NCI-H187 (cell line): Measurements from ENCODE around the gene ARHGAP26.
A peak's percentile ranks its signal among the peaks of the same experiment; 100 is the strongest.

Source experiments
- DNase-seq, 2 experiments: peaks; one replicate each; lab custom pipeline; 2025; lab: John Stamatoyannopoulos, UW

Gene ARHGAP26

DNA sequence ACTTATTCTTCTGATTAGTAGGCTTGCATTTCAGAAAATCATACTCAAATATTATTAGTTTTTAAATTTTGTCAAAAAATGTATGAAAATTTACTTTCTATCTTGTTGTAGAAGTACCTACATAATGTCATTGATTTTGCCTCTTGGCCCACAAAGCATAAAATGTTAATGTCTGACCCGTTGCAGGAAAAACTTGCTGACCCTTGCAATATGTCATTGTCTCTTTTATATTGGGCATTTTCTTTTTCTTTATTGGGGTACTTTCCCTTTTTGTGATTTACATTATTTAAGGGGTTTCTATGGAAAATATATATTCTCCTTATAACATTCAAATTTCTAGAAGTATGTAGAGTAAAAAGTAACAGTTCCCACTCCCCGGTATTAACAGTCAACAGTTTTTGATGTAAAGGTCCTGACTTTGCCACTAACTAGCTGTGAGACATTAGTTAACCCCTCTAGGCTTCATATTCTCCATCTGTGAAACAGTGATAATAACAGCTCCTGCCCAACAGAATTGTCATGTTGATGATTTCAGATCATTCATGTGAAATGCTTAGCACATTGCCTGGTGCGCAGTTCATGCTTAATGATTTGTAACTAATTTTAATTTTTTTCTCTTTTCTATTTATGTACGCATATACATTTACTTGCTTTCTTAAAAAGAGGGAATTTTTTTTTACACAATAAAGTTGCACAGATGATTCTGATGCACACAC is 243.2 kb downstream of the ARHGAP26 start:
- no peak for DNase-seq

DNA sequence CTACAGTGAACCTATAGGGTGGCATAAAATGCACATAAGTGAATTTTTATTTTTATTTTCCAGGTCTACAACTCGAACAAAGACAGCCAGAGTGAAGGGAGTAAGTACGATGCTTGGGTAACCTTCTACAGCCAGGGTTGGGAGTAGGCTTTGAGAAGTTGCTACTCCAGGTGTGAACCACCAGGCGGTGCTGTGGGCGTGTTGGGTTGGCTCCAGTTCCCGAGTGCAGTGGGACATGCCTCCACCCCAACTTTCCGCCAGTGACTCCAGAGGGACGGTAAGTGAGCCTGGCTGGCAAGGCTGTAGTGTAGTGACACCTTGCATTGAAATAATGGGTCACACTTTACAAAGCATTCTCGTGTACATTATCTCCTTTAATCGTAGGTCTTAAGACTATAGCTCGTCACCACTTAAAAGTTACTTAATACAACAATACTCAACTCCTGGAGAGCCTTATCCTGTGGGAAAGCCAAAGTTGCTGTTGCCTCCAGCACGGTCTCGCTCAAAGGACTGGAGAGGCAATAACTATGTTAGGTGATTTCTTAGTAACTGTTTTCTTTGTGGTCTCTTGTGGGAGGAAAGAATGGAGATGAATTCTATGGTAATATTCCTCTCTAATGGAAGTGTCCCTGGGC is 244.0 kb downstream of the ARHGAP26 start:
- peak in 1 of 2 experiments; percentile 20 for DNase-seq

DNA sequence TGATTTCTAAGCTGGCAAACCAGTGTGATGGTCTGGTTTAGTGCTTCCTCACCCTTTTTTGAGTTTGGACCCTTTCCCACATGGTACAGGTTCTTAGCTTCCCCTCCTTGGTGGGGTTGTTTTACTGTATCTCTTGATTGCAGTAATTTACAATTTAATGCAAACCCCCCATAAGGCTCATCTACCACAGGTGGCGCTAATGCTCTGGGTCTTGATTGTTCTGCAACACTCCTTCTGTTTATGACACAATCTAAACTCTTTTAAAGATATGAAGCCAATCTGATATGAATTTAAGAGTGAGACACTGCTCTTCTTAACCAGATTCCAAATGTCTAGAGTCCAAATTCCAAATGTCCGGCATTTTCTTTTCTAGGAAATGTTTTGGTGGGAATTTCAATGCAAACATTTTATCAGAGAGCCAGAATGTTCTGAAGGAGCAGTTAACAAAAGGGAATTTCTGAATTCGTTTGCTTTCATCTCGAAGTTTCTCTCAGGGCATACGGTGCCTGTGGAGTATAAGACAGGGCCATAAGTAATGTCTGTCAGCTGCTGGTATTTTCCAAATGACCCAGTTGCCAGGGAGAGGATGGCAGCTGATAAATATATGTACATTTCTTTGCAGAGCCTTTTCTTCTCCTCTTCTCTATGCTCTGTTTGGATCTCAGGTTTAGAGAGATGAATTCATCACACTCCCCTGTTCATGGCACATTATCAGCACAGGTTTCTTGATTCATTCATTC is 246.8 kb downstream of the ARHGAP26 start:
- peak in 1 of 2 experiments; percentile 17 for DNase-seq

DNA sequence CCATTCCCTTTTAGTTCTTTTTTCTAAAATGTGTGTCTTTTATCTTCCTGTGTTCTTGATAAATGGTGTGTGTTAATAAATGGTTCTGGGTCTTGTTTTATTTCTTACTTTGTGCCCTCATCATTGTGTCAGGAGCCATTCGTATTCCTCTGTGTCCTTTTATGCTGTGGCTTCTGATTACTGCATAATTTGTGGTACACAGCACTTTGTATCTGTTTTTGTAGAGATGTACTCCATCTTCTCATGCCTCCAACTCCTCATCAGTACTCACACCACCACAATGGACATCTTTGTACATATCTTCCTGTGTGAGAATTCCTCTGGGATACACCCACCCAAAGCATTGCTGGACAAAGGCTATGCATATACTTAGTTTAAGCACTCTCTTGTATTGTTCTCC is 247.4 kb downstream of the ARHGAP26 start:
- DNase-seq, result no peak

DNA sequence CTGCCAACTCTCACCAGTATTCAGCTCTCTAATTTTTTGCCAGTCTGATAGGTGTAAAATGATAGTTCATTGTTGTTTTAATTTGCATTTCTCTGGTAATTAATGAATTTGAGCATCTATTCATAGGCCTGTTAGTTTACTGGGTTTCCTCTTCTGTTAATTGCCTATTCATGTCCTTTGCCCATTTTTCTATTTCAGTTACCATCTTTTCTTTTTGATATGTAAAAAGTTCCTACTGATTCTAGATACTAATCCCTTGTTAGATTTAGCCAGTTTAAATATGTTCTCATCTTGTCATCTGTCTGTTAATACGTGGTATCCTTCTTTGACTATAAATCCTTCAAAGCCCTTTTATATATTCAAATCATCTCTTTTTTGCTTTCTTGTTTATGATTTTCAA is 247.8 kb downstream of the ARHGAP26 start:
- no peak for DNase-seq

DNA sequence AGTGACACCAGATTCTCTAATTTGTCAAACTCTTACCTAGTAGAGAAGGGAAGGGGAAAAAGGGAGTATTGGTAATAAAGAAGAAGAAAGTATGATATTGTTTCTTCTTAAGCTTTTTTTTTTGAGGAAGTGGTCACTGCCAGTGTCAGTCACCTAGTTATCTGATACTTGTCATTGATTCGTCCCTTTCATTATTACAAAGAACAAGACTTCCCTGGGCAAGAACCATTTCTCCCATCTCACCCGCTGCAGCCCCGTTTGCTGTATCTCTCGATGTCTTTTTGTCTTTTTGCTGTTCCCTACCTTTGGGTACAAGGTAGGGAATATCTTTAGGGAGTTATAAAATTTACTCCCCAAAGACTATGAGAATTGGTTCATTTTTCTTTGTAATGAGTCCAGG is 249.0 kb downstream of the ARHGAP26 start:
- no peak for DNase-seq

DNA sequence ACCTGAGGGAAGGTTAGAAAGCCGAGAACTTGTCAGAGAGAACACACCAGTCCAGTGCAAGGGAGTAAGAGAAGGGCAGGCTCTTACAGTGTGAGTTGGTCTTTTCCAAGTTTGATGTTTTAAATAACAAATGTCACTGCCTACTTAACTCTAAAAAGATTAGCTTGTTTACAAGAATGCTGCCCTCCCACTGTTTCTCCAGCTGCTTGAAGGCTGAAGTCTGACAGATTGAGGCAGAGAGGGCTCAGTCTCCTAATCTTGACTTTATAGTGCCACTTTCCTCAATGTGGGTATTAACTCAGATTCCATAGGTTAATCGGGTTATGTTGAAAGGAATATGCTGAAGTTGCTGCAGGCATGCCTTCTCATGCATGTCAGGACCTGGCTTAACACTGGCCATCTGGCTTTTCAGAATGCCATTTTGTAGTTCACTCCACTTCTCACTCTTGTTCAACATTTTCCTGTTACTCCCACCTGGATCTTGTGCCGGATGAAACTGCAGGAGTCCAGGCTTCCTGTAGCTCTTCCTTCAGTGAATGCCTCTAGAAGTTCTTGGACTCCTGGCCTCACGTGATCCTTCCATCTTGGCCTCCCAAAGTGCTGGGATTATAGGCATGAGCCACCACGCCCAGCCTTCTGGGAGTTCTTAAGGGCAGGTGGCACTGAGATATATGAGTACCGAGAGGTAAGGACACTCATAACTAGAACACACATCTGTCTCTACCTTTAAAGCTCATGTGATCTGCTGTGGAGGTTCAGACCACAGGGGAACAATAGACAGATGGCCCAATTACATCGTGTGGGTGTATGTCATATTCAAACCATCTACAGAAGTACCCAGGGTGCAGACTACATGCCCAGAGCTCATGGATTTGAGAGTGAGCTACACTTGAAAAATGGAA is 249.7 kb downstream of the ARHGAP26 start:
- DNase-seq, result no peak

DNA sequence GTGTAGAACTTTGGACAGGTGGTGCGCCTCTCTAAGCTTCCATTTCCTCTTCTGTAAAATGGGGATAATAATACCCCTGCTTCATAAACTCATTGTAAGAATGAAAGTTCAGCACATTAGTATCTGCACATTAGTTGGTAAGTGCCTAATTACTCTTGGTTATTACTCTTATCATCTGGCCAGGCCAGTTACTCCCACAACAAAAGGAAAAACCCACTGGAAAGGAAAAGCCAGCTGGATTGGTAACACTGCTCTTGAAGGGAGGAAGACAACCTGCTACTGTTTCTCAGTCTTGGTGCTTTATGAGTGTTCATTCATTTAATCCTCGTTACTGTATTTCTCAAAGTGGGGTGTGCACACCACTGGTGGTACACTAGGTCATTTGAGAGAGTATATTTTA is 251.4 kb downstream of the ARHGAP26 start:
- DNase-seq, result no peak

DNA sequence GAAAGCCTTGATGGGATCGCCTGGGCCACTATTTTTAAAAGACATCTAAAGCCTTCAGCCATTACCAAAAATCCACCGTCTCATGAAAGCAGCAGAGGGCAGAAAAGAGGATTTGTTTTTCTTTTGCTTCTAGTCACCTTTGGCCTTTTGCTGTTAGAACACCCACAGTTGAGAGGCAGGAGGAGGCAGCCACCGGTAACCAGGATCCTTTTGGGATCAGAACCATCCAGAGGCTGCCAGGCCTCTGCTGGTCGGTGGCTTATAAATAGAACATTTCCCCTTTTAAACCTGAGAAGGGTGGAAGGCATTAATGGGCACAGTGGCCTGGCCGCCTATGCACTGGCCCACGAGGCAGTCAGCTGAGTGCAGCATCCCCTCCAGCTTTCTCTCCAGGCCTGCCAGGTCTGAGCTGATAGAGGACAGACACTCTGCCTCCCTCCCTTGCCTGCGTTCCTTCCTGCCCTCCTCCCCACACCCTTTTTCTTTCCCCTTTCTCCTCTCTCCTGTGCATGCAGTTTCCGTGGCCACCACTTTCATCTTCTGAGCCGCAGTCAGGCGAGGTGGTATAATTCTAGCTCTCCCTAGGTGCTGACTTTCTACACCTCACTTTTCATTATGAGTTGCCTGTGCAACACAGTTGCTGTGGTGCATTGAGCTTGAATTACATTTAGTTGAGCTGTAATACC is 253.4 kb downstream of the ARHGAP26 start:
- DNase-seq, result no peak

DNA sequence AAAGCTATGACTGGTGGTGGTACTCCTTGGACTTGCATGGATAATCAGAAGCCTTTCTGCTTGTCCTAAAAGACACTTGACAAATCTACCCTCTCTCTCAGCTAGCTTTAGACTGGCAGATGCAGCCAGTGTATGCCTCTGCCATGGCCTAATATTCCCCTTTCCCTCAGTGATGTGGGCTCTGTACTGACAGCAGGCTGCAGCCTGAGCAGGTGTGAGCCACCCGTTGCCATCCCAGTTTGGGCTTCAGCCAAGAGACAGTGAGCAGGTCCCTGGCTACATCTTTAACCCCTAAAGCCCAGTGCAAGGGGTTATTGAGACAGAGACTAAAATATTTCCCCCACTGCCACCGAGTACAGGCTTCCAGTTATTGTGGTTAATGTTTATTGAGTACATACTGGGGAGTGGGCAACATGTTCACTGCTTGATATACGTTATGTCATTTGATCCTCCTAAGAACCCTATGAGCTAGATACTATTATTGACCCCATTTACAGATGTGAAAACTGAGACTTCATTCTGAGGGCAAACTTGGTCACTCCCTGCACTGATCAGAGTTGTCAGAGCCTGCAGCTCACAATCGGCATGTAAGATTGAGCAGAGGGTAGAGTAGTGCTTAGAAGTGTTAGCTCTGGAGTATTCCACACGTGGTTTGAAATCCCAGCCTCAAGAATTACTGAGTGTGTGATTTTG is 254.2 kb downstream of the ARHGAP26 start:
- DNase-seq, result no peak

DNA sequence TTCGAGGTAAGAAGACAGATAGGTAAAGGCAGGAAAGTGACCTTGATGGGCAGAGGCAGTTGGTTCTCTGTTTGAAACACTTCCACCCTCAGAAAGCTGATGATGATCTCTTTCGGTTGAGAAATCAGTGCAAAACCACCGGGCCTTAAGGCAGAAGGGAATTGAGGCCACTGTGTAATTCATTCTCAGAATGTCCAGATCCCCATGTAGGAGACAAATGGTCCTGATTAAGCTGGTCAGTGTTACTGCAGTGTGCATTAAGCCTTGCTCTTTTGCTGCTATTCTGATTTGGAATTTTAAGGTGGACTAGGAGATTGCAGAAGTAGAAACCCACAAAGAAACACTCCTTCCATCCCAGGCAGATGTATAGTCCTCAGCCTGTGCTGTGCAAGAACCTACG is 255.2 kb downstream of the ARHGAP26 start:
- DNase-seq, result no peak

DNA sequence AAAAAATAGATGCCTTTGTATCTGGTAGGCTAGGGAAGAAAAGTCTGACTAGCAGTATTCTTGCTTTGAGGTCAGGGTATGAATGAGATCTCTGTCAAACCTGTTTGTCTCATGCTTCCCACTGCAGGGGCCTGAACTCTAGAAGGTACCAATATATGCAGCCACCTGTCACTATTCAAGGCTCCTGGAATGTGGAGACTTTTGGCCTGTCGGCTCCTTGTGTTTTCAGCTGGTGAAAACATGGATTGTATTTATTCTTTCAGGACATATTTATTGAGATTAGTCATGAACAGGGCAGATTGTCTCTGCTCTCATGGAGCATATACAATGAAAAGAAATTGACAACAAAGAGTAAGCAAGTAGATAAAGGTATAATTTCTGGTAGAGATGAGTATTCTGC is 255.8 kb downstream of the ARHGAP26 start:
- no peak for DNase-seq

DNA sequence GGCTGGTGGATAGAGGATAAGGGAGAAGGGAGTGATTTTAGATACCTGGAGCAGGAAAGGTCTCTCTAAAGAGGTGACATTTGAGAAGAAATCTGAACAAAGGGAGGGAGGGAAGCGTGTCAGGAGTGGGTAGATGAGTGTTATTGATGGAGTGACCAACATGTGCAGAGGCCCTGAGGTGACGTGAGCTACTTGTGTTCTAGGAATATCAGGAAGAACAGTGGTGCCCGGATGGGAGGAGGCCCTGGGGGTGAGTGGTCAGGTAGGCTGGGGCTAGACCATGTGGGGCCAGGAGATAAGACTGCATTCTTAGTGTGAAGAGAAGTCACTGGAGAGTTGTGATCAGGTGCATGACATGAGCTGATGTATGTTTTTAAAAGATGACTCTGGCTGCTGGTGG is 256.2 kb downstream of the ARHGAP26 start:
- DNase-seq, result no peak

DNA sequence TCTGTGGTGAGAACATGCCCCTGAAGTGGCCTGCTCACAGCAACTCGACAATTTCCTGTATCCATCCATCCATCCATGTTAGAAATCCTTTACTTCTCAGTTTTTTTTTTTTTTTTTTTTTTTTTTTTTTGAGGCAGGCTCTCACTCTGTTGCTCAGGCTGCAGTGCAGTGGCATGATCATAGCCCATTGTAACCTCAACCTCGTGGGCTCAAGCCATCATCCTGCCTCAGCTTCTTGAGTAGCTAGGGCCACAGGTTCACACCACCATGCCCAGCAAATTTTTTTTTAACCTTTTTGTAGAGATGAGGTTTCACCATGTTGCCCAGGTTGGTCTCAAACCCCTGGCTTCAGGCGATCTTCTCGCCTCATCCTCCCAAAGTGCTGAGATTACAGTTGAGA is 259.1 kb downstream of the ARHGAP26 start:
- DNase-seq, result no peak

DNA sequence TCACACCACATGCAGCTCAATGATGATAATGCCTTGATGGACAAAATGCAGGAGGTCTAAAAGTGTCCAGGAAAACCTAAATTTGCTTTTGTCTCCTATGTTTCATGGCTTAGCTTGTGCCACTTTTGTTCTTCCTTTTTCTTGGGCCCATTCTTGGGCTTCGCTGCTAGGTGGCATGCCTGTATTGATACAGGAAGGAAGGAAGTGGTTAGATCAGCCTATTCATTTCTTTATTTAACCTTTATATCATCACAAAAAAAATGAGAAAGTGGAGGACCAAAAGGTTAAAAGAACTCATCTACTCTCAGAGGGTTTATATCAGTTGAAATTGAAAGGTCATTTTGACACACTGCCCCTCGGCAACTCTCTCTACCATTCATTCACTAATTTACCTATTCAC is 260.2 kb downstream of the ARHGAP26 start:
- no peak for DNase-seq

DNA sequence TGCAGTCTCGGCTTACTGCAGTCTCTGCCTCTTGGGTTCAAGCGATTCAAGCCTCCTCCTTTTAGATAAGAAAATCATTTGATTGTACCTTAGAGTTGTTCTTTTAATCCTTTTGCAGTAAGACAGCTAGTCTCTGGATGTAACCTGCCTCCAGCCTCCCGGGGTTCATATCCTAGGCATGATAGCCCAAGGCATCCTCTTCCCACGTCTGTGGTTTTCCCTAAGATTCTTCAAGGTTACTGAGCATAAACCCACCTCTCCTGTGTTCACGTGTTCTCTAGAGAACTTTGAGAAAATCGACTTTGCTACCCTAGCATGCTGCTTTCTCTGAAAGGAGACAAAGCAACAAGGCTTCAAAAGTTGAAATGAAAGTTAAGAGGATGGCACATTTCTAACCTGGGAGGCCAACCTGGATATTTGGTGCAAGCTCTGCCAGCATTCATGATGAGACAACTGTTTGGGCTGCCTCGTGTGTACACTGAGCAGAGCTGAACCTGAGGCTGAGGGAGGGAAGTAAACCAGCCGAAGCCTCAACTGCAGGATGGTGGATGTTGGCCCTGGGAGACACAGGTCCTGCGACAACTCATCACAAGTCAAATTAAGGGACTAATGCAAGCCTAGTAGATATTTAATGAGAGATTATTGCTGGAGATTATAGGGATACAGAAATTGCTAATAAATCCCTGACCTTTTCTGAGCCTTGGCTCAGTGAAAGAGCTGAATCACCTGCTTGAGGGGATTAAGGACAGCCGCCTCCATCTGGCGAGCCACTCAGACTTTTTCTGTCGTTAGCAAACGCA is 261.8 kb downstream of the ARHGAP26 start:
- no peak for DNase-seq

DNA sequence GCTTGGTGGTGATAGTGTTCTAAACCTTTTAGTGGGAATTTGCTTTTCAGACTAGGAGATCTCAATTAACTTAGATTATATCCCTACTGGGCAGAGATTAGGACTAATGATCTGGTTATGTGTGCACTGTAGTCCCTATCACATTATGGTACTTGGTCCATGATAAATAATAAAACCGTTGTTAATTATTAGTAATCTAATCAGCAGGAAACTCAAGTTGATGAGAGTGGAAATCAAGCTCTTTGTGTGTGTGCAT is 262.3 kb downstream of the ARHGAP26 start:
- no peak for DNase-seq

DNA sequence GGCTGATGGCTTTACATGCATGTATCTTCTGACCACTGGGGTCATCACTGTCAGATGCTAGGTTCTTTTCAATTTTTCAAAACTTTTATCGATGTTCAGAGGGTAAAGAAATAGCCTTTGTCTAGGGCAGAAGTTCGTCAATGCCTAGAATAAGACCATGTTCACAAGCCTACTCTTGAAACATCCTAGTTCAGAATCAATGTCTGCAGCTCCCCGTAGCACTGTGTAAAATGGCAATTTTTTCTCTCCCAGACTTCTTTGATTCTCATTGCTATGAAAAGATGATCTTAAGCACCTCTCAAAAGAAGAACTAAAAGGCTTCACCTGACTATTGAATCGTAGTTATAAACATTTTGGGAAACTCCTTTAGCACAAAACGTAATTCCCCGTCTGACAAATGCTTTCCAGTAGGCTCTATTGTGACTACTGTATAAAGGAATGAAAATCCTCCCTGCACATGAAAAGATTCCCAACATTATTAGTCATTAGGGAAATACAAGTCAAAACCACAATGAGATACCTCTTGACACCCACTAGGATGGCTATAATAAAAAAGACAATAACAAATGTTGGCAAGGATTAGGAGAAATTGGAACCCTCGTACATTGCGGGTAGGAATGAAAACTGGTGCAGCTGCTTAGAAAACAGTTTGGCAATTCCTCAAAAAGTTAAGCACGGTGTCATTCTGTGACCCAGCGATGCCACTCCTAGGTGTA is 263.5 kb downstream of the ARHGAP26 start:
- no peak for DNase-seq

DNA sequence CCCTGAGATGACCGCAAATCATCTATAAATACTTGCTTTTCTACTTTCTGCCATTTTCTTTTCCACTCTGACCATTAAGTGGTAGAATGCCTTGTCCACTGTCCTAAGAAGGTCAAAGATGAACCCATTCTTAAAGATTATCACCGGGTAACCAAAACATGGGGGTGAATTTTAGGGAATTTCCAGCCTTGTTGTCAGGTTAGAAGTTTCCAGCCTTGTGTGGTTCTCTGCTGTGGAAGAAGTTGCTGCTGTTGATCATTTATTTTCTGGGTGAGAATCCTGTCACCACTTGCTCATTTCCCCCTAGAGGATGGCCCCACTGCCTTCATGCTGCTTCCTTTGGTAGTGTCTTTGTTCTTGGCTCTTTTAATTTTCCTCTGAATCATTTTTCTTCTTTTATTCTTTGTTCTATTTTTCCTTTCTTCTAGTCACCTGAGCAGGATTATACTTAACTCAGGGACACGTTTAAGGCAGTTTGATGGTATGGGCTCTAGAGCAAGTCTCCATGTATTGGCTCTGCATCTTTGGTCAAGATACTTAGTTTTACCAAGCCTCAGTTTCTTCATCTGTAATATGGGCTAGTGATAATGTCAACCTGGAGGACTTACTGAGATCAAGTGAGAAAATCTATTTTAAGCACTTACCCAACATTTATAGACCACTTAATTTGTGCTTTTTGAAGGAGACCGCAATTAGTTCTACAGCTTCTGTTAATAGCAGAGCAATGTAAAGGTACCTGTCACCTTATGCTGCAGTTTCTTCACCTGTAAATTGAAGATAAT is 266.2 kb downstream of the ARHGAP26 start:
- DNase-seq, result no peak
